Peyer's patch (tissue), 4 donors: Measurements from ENCODE around the gene PLEKHH1.

ENCODE experiments used
- POLR2A ChIP-seq, 2 donors: fragments of 450-650 bp; IDR thresholded peaks; one replicate each; pipeline ENCODE4 v1.5.1; 2017; ENCODE audit warnings: antibody characterized with exemption in 2 of 2, mild to moderate bottlenecking in 2 of 2, moderate library complexity in 2 of 2
- TF ChIP-seq, protein P1 (sequence below), 6 experiments: fragments of 450-650 bp in 4 of 6; fragments of 200-600 bp in 2 of 6; sonication (generic) in 1 of 6; IDR thresholded peaks; one replicate each; pipeline ENCODE4 v1.5.1; 2017 to 2019; ENCODE audit warnings: antibody characterized with exemption in 6 of 6, mild to moderate bottlenecking in 3 of 6, moderate library complexity in 1 of 6

DNA sequence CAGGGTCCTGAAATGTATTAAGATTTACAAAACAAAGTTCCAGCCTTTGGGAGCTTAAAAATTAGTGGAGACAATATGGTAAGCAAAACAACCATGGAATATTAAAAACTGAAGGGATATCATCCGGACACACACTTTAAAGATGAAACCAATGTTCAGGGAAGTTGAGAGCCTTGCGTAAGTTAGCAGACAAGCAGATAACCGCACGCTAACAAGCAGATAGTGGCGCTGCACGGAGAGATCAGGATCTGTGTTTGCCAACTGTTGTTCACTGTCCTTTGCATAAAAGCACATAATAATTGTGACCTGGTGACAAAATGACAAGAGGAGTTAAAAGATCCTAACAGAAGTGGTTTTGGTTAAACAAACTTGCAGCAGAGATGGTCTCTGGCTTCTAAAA is 30.2 kb upstream of the PLEKHH1 start:
- TF ChIP-seq, protein P1, sequence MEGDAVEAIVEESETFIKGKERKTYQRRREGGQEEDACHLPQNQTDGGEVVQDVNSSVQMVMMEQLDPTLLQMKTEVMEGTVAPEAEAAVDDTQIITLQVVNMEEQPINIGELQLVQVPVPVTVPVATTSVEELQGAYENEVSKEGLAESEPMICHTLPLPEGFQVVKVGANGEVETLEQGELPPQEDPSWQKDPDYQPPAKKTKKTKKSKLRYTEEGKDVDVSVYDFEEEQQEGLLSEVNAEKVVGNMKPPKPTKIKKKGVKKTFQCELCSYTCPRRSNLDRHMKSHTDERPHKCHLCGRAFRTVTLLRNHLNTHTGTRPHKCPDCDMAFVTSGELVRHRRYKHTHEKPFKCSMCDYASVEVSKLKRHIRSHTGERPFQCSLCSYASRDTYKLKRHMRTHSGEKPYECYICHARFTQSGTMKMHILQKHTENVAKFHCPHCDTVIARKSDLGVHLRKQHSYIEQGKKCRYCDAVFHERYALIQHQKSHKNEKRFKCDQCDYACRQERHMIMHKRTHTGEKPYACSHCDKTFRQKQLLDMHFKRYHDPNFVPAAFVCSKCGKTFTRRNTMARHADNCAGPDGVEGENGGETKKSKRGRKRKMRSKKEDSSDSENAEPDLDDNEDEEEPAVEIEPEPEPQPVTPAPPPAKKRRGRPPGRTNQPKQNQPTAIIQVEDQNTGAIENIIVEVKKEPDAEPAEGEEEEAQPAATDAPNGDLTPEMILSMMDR (IDR thresholded peaks at IDR 0.05): no peak
- no peak for TF ChIP-seq POLR2A (IDR thresholded peaks at IDR 0.05)
